ENCODE data around the gene LELP1. TPM values are rescaled to one million over a fixed set of nuclear protein-coding genes. Genes with fewer than 3 reads are reported as not detected.

LELP1 gene
- total RNA-seq, 2 experiments from 2014 or later, result not detected

GRCh38 chr1:153242160-153242559 is 38.9 kb downstream of the LELP1 start:
- Mint-ChIP-seq H3K27me3 (peaks cover 6% of the 10 kb centered on the region), H3K27ac (no peak overlapping the region), H3K4me1 (no peaks in the 10 kb centered on the region), H3K36me3 (no peaks in the 10 kb centered on the region), H3K4me3 (no peak overlapping the region), H3K9me3 (peaks cover 5% of the 10 kb centered on the region)
- DNase-seq (no peak), ATAC-seq (ENCODE audit: low read depth) (no peak)
- POLR2A ChIA-PET, result no interaction called here

GRCh38 chr1:153245466-153245865 is 42.2 kb downstream of the LELP1 start:
- H3K27me3 Mint-ChIP-seq, result peaks cover 3% of the 10 kb centered on the region
- no peak overlapping the region for H3K4me3 Mint-ChIP-seq
- DNase-seq (no peak), ATAC-seq (ENCODE audit: low read depth) (no peak)
- POLR2A ChIA-PET, result no interaction called here
- no peak overlapping the region for H3K27ac Mint-ChIP-seq
- no peaks in the 10 kb centered on the region for H3K36me3 Mint-ChIP-seq
- H3K4me1 Mint-ChIP-seq, result no peaks in the 10 kb centered on the region
- peaks cover 5% of the 10 kb centered on the region for H3K9me3 Mint-ChIP-seq

GRCh38 chr1:153246018-153246417 is 42.8 kb downstream of the LELP1 start:
- H3K4me1 Mint-ChIP-seq, result no peaks in the 10 kb centered on the region
- H3K9me3 Mint-ChIP-seq, result peaks cover 5% of the 10 kb centered on the region
- DNase-seq, result no peak
- no peak overlapping the region for H3K27ac Mint-ChIP-seq
- H3K36me3 Mint-ChIP-seq, result no peaks in the 10 kb centered on the region
- POLR2A ChIA-PET, result no interaction called here
- no peak for ATAC-seq (ENCODE audit: low read depth)
- H3K4me3 Mint-ChIP-seq, result no peak overlapping the region
- peaks cover 3% of the 10 kb centered on the region for H3K27me3 Mint-ChIP-seq

- Mint-ChIP-seq H3K4me1 (no peaks in the 10 kb centered on the region), H3K27me3 (peaks cover 5% of the 10 kb centered on the region), H3K36me3 (no peaks in the 10 kb centered on the region), H3K9me3 (peaks cover 5% of the 10 kb centered on the region), H3K4me3 (no peak overlapping the region), H3K27ac (no peak overlapping the region)
- POLR2A ChIA-PET, result no interaction called here
- ATAC-seq (ENCODE audit: low read depth) (no peak), DNase-seq (no peak)
These were observed 43.6 kb downstream of the LELP1 start for GRCh38 chr1:153246825-153247224.

- Mint-ChIP-seq H3K9me3 (peaks cover 3% of the 10 kb centered on the region), H3K27ac (no peak overlapping the region), H3K27me3 (peaks cover 2% of the 10 kb centered on the region), H3K4me1 (no peaks in the 10 kb centered on the region), H3K36me3 (no peaks in the 10 kb centered on the region), H3K4me3 (no peak overlapping the region)
- DNase-seq, result no peak
- ATAC-seq (ENCODE audit: low read depth), result no peak
- POLR2A ChIA-PET, result no interaction called here
These were observed 45.1 kb downstream of the LELP1 start for GRCh38 chr1:153248176-153248879.

GRCh38 chr1:153250166-153250565 is 46.9 kb downstream of the LELP1 start:
- ATAC-seq (ENCODE audit: low read depth) (no peak), DNase-seq (no peak)
- peaks cover 2% of the 10 kb centered on the region for H3K27me3 Mint-ChIP-seq
- POLR2A ChIA-PET, result no interaction called here
- H3K27ac Mint-ChIP-seq, result no peak overlapping the region
- no peaks in the 10 kb centered on the region for H3K36me3 Mint-ChIP-seq
- peaks cover 4% of the 10 kb centered on the region for H3K4me1 Mint-ChIP-seq
- H3K4me3 Mint-ChIP-seq, result no peak overlapping the region
- no peaks in the 10 kb centered on the region for H3K9me3 Mint-ChIP-seq

GRCh38 chr1:153251087-153251486 is 47.9 kb downstream of the LELP1 start:
- Mint-ChIP-seq H3K36me3 (no peaks in the 10 kb centered on the region), H3K4me3 (no peak overlapping the region), H3K9me3 (no peaks in the 10 kb centered on the region), H3K4me1 (peaks cover 4% of the 10 kb centered on the region), H3K27ac (no peak overlapping the region), H3K27me3 (peaks cover 2% of the 10 kb centered on the region)
- DNase-seq (no peak), ATAC-seq (ENCODE audit: low read depth) (no peak)
- POLR2A ChIA-PET, result no interaction called here

- POLR2A ChIA-PET, result no interaction called here
- Mint-ChIP-seq H3K27ac (no peak overlapping the region), H3K27me3 (peaks cover 2% of the 10 kb centered on the region), H3K4me1 (peaks cover 4% of the 10 kb centered on the region), H3K9me3 (no peaks in the 10 kb centered on the region), H3K4me3 (no peak overlapping the region), H3K36me3 (no peaks in the 10 kb centered on the region)
- DNase-seq (no peak), ATAC-seq (ENCODE audit: low read depth) (no peak)
These were observed 48.3 kb downstream of the LELP1 start for GRCh38 chr1:153251562-153251961.

GRCh38 chr1:153251988-153252387 is 48.8 kb downstream of the LELP1 start:
- ATAC-seq (ENCODE audit: low read depth) (no peak), DNase-seq (no peak)
- POLR2A ChIA-PET, result no interaction called here
- H3K4me1 Mint-ChIP-seq, result peaks cover 4% of the 10 kb centered on the region
- no peaks in the 10 kb centered on the region for H3K9me3 Mint-ChIP-seq
- H3K4me3 Mint-ChIP-seq, result no peak overlapping the region
- H3K27me3 Mint-ChIP-seq, result peaks cover 2% of the 10 kb centered on the region
- no peaks in the 10 kb centered on the region for H3K36me3 Mint-ChIP-seq
- no peak overlapping the region for H3K27ac Mint-ChIP-seq

- Mint-ChIP-seq H3K4me3 (no peak overlapping the region), H3K36me3 (no peaks in the 10 kb centered on the region), H3K9me3 (no peaks in the 10 kb centered on the region), H3K27me3 (peaks cover 6% of the 10 kb centered on the region), H3K27ac (no peak overlapping the region), H3K4me1 (peaks cover 4% of the 10 kb centered on the region)
- DNase-seq (no peak), ATAC-seq (ENCODE audit: low read depth) (no peak)
- POLR2A ChIA-PET, result no interaction called here
These were observed 49.8 kb downstream of the LELP1 start for GRCh38 chr1:153253076-153253475.

GRCh38 chr1:153253693-153254092 is 50.5 kb downstream of the LELP1 start:
- Mint-ChIP-seq H3K27ac (no peak overlapping the region), H3K4me1 (peaks cover 4% of the 10 kb centered on the region), H3K4me3 (no peak overlapping the region), H3K27me3 (peaks cover 7% of the 10 kb centered on the region), H3K36me3 (no peaks in the 10 kb centered on the region), H3K9me3 (no peaks in the 10 kb centered on the region)
- no peak for DNase-seq
- POLR2A ChIA-PET, result no interaction called here
- no peak for ATAC-seq (ENCODE audit: low read depth)

Other genes with a start within 250 kb of the LELP1 start
- gene SPRR4, start 232.8 kb upstream of the LELP1 start, total RNA-seq, result not detected
- gene SPRR1A, start 219.3 kb upstream of the LELP1 start, total RNA-seq, result not detected
- not detected for gene SPRR3, start 201.7 kb upstream of the LELP1 start, total RNA-seq
- gene SPRR1B, start 172.2 kb upstream of the LELP1 start, total RNA-seq, result not detected
- gene SPRR2D, start 162.3 kb upstream of the LELP1 start, total RNA-seq, result not detected
- not detected for gene SPRR2A, start 145.9 kb upstream of the LELP1 start, total RNA-seq
- not detected for gene SPRR2B, start 131.8 kb upstream of the LELP1 start, total RNA-seq
- gene SPRR2E, start 108.9 kb upstream of the LELP1 start, total RNA-seq, result not detected
- not detected for gene SPRR2F, start 89.9 kb upstream of the LELP1 start, total RNA-seq
- not detected for gene SPRR2G, start 52.5 kb upstream of the LELP1 start, total RNA-seq
- not detected for gene PRR9, start 14.2 kb downstream of the LELP1 start, total RNA-seq
- gene LORICRIN, start 56.3 kb downstream of the LELP1 start, total RNA-seq, result not detected
- not detected for gene PGLYRP3, start 109.5 kb downstream of the LELP1 start, total RNA-seq
- not detected for gene PGLYRP4, start 145.4 kb downstream of the LELP1 start, total RNA-seq
- gene S100A9, start 154.4 kb downstream of the LELP1 start, total RNA-seq, result 1 to 10 TPM; 4.5 to 4.8 TPM
- gene S100A12, start 172.2 kb downstream of the LELP1 start, total RNA-seq, result not detected
- gene S100A8, start 187.6 kb downstream of the LELP1 start, total RNA-seq, result 1 to 10 TPM in 1 of 2 experiments, under 1 TPM in 1; 0.94 to 1.2 TPM
- not detected for gene S100A7A, start 213.1 kb downstream of the LELP1 start, total RNA-seq